ENCODE measurements around the gene CACNA2D4.

DNA sequence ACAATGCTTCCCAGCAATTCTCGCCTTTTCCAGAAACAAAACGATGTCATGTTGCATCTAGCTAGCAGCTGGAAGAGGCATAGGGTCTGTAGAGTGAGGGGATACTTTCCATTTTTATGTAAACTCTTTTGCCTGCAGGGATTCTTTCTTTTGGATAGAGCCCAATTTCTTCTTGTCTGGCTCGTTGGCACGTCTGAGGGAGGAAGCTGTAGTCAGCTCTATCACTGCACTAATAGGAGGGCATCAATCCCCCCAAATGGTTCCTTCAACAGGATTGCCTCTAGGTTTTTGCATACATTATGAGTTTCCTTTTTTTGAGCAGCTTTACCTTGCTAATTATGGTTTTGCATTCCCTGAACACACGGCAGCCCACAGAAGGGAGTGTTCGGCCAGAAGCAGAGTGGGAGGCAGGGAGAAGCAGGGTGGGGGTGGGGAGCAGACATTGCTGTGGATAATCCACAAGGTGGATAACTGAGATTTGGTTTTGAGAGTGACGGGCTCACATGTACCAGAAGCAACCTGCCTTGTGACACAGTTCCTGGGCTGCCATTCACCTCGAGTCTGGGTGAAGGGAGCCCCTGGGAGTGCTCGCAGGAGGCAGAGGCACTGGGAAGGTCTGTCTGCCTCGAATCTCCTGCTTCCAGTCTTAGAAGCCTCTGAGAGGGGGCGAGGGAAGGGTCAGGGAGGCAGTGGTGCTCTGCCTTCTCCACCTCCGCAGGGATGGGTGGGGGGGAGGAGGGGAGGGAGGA, 73.6 kb downstream of the CACNA2D4 start:
- TF ChIP-seq, protein P1, sequence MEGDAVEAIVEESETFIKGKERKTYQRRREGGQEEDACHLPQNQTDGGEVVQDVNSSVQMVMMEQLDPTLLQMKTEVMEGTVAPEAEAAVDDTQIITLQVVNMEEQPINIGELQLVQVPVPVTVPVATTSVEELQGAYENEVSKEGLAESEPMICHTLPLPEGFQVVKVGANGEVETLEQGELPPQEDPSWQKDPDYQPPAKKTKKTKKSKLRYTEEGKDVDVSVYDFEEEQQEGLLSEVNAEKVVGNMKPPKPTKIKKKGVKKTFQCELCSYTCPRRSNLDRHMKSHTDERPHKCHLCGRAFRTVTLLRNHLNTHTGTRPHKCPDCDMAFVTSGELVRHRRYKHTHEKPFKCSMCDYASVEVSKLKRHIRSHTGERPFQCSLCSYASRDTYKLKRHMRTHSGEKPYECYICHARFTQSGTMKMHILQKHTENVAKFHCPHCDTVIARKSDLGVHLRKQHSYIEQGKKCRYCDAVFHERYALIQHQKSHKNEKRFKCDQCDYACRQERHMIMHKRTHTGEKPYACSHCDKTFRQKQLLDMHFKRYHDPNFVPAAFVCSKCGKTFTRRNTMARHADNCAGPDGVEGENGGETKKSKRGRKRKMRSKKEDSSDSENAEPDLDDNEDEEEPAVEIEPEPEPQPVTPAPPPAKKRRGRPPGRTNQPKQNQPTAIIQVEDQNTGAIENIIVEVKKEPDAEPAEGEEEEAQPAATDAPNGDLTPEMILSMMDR (IDR thresholded peaks at IDR 0.05; ENCODE audit: insufficient read depth, low read length), result no peak
- TF ChIP-seq, protein P2, sequence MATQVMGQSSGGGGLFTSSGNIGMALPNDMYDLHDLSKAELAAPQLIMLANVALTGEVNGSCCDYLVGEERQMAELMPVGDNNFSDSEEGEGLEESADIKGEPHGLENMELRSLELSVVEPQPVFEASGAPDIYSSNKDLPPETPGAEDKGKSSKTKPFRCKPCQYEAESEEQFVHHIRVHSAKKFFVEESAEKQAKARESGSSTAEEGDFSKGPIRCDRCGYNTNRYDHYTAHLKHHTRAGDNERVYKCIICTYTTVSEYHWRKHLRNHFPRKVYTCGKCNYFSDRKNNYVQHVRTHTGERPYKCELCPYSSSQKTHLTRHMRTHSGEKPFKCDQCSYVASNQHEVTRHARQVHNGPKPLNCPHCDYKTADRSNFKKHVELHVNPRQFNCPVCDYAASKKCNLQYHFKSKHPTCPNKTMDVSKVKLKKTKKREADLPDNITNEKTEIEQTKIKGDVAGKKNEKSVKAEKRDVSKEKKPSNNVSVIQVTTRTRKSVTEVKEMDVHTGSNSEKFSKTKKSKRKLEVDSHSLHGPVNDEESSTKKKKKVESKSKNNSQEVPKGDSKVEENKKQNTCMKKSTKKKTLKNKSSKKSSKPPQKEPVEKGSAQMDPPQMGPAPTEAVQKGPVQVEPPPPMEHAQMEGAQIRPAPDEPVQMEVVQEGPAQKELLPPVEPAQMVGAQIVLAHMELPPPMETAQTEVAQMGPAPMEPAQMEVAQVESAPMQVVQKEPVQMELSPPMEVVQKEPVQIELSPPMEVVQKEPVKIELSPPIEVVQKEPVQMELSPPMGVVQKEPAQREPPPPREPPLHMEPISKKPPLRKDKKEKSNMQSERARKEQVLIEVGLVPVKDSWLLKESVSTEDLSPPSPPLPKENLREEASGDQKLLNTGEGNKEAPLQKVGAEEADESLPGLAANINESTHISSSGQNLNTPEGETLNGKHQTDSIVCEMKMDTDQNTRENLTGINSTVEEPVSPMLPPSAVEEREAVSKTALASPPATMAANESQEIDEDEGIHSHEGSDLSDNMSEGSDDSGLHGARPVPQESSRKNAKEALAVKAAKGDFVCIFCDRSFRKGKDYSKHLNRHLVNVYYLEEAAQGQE (IDR thresholded peaks at IDR 0.05; ENCODE audit: insufficient replicate concordance, low read depth), result no peak
- TF ChIP-seq GABPA (IDR thresholded peaks at IDR 0.05; ENCODE audit: low read depth), result no peak
- TF ChIP-seq POLR2AphosphoS5 (IDR thresholded peaks at IDR 0.05; ENCODE audit: low read depth), result no peak
- TF ChIP-seq SPI1 (IDR thresholded peaks at IDR 0.05; ENCODE audit: borderline replicate concordance, low read depth), result no peak
